CD4-positive, alpha-beta T cell treated with Interleukin-10 for 1 hour (primary cell): ENCODE results near the gene NDUFS3.
A peak's percentile ranks its signal among the peaks of the same experiment; 100 is the strongest.

Experiments
- DNase-seq: peaks from one replicate; pipeline ENCODE4 v3.0.0-alpha.2; 2020

Gene NDUFS3

DNA sequence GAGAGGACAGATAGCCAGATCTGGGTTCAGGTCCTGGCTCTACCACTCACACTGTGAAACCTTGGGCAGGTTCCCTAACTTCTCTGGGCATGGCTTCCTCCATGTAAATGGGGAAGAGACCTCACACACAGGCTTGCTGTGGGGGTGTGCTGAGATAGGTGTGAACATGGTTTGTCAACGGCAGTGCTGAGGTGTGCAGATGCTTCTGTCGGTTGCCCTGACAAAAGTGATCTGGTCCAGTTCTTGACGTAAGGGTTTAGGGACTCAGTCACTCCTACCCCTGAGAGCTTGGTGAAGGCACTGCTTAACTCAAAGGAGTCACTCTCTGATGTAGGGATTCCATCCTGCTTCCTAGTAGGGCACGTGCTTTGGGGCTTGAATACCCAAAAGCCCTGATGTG is 13.4 kb downstream of the NDUFS3 start:
- DNase-seq, result no peak

DNA sequence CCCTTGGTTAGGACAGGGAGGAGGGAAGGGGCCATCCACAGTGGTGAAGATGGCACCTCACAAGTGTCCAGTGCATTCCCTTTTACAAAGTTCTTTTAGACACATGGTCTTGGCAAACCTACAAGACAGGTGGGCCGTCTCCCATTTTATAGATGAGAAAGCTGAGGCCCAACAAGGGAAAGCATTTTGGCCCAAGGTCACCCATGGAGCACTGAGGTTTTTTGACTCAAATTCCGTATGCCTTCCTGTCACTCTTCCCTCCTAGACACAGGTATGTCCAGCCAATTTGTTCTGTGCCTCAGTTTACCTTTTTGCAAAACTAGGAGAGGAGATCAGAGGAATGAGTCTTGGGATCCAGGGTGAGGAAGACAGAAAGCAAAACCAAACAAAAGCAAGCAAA is 14.1 kb downstream of the NDUFS3 start:
- DNase-seq, result no peak

DNA sequence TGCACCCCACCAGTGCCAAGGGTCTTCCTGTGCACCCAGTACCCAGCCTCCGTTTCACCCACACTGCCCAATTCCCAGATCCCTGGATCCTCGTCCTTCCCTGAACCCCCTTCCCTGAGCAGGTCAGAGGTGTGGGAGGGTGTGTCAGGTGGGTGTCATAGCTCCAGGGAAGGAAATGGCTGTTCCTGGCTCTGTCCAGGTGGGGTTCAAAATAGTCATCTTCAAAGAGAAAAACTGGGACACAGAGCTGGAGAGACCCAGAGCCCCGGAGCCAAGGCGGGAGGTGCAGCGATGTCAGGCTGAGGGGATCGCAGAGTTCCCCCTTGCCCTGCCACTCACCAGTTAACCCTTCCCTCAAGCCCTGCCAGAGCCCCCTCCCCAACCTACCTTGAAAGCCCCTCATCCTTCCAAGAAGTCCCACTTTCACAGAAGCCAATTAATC is 14.6 kb downstream of the NDUFS3 start:
- DNase-seq, result no peak

DNA sequence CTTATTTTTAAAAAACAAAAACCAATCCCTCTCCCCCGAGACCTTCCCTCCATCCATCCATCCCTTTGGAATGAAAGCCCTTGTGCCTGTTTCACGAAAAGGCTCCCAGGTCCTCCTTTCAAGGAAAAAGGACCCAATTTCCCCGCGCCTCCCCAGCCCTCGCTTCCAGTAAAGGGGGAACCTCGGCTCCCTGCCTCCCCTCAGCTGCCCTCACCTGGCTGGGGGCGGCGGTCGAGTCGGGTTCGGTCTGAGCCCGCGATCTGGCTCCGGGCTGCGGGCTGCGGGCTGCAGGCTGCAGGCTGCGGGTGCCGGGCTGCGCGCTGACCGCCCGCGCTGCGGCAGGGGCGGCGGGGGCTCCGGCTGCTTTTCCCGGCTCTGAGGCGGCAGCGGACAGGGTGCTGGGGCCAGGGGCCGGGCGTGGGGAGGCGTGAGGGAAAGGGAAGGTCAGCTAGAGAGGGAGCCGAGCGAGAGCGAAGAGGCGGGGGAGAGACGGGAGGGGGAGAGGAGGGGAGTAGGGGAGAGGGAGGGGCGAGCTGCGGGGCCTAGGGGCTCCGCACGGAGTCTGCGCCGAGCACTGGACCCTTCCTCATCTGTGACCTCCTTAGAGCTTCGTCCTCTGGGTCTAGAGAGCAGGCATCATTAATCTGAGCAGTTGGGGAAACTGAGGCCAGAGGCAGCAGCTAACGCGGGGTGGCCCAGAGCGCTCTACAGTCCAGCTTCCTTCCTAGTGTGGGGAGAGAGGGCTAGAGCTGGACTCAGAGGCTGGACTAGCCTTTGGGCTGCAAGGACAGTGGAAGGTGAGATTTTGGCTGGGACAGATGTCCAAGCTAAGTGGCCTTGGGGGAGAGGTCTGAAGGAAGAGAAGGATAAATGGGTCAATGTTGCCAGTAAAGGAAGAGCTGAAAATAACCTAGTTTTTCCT is 15.3 kb downstream of the NDUFS3 start, which contains the start of gene C1QTNF4:
C1QTNF4 (minus strand) TSS at position 478 of the 922 bp plus-strand sequence. CDS start 3,601 bp downstream, outside the sequence.
- no peak for DNase-seq

DNA sequence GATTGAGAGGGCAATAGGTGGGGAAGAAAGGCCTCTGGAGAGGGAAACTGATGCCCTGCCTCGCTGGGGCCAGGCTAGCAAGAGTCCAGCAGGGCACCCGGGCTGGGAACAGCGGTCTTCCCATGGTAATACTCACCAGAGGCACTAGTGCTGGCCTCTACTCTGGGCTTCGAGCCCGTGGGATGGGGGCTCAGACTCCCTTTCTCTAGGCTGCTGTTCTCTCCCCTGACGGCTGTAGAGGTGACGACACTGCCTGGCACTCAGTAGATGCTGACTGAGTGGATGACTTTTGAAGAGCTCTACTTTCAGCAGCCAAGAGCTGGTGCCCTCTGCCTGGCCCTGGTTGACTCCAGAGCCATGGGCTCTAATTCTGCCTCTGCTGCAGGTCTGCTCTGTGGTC is 16.2 kb downstream of the NDUFS3 start:
- DNase-seq, result no peak

DNA sequence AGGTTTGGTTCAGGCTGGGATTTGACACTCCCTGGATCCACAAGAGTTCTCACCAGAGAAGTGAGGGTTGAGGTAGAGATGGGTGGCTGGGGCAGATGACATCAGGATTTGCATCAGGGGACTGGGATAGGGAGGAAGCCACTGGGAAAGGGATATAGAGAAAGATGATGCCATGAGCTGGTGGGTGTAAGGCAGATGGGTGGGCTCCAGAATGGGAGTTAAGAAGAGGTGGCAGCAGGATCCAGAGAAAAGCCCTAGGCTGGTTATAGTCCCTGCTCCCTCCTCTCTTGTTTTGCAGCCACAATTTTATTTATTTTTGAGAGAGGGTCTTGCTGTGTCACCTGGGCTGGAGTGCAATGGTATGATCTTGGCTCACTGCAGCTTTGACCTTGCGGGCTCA is 17.1 kb downstream of the NDUFS3 start:
- no peak for DNase-seq

DNA sequence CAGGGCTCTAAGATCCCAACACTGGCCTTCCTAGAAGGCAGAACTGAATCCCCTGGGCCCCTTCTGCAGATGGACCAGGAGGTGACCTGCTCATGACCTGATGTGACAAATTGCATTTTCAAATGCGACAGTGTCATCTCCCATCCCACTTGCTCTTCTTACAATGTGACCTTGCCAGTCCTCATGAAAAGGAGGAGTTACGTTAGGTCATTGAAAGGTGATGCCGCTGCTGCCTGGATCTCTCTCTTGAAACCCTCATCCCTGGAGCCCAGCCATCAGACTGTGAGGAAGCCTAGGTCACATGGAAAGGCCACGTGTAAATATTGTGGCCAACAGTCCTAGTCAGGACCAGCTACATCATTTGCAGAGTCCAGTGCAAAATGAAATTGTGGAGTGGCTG is 21.0 kb downstream of the NDUFS3 start:
- no peak for DNase-seq

DNA sequence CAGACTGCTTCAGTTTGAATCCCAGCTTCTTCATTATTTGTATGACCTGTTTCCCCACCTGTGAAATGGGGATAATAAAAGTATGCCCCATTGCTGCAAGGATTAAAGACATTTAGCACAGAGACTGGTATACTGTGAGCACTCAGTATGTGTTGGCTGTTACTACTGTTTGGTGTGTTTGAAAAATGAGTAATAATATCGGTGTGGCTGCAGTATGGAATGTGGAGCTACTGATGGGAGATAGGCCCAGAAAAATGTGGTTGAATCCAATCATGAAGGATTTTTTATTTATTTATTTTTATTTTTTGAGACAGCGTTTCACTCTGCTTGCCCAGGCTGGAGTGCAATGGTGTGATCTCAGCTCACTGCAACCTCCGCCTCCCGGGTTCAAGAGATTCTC is 24.4 kb downstream of the NDUFS3 start:
- DNase-seq, result no peak

DNA sequence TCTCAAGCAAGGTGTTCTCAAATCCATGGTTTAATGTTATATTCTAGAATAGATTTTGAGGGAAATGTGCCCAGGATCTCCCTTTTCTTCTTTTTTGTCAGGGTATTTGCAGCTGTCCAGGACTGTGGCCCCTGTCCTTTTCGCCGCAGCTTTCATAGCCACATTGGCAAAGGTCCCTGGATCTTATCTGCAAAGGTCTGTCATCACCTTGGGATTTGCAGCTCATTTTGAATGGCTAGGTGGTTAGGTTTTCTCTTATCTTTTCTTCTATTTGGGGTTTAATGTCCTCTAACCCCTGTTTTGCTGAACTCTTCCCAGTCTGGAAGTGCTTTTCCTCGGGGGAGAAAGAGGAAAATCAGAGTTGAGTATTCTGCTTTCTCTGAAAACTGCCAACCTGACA is 27.0 kb downstream of the NDUFS3 start:
- DNase-seq, result no peak

DNA sequence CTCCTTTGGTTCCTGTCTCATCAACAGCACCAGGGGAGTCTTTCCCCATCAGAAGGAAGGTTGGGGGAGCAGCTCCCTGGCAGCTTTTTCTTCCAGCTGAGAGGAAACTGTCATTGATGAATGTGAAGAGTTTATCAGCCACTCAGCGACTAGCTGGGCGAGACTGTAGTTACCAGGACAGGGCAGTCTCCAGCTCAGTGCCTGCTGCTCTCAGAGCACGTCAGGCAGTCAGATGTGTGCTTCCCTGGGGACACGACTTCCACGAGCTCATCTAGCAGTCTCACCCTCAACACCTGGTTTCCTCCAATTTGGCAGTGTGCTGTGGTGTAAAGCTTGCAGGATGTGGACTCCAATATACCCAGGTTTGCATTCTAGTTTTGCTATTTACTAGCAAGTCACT is 27.9 kb downstream of the NDUFS3 start:
- DNase-seq, result no peak

DNA sequence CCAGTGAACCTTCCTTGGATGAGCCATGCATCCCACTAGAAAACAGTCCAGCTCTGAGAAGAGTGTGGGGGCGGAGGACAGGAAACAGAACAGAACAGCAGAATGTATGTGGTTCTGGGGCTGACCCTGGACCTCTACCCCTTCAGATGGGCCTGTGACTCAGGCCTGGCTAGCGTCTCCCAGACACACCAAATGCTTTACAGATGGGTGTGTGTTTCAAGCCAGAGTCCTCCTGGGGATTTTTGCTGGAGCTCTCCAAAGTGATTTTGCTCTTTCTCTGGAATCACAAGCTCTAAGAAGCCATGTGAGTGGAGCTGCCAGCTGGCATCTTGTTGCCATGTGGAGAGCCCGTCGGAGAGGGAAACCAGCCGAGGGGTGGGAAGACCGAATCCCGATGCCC is 28.5 kb downstream of the NDUFS3 start:
- DNase-seq, result no peak

DNA sequence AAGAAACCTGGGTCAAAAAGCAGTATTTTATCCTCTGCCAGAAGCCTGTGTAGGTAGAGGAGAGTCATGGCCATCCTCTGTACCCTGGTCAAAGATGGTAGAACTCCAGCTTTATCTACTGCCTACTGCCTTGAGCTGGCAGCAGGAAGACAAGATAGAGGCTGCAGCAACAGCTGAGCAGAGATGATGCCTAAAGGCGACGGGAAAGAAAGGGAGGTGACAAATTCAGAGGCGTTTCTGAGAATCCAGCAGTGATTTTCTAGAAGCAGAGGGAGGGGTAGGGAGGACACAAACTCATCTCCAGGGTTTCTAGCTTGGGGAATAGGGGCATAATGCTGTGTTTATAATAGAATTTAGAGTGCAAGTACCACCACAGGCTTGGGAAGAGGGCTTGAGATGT is 30.8 kb downstream of the NDUFS3 start:
- no peak for DNase-seq

DNA sequence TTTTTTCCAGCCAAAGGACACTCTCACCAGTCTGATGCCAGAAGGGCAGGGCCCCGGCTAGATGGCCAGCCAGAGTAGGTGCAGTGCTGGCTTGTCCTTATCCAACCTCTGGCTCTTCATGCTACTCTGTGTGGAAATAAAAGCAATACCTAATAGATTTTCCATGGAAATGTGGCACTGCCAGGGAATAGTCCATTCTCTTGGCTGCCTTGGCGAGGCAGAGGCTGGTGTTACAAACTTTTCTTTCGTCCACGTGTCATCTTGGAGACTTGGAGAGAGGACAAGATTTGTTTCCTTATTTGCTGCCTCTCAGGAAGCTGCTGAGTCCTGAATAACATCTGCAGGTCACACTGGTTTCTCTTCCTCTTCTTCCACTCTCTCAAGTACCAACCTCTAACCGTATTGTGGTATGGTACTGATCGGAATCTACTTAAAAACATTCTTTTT is 32.5 kb downstream of the NDUFS3 start:
- no peak for DNase-seq

DNA sequence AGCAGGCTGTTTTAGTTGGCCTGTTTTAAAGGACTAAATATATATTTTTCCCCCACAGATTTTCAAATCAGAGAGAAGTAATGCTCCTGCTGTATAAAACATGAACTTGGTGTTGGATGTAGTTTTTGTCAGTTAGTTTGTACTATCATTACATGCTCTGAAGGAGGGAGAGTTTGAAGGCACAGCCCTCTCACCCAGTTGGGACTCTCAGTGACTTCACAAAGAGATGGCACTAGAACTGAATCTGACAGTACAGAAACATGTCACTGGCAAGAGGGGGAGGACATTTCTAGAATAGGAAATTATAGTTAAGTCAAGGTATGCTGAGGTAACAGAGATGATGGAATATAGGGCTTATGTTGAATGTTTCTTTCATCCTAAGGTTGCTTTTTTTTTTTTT is 36.4 kb downstream of the NDUFS3 start:
- DNase-seq, result no peak

DNA sequence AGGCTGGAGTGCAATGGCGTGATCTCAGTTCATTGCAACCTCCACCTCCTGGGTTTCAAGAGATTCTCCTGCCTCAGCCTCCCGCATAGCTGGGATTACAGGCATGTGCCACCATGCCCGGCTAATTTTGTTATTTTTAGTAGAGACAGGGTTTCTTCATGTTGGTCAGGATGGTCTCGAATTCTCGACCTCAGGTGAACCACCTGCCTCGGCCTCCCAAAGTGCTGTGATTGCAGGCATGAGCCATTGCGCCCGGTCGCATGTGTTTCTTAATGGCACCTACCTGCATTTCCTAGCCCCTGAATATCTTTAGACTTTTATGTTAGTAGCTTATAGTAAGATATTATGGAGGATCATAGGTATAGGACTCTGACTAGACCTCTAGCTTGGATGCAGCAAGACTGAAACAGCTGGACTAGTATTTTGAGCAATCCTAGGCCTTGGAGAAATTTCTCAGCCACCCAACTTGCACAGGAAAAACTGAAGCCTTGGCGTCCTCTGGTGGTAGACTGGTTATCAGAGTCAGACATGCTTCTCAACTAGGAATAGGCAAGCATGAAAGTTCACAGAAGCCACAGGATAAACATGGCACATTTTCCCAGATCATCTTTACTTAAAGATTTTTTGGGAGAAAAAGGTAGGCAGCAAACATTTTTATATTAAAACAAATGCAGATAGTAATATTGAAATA is 38.0 kb downstream of the NDUFS3 start:
- peak; percentile 5 for DNase-seq

DNA sequence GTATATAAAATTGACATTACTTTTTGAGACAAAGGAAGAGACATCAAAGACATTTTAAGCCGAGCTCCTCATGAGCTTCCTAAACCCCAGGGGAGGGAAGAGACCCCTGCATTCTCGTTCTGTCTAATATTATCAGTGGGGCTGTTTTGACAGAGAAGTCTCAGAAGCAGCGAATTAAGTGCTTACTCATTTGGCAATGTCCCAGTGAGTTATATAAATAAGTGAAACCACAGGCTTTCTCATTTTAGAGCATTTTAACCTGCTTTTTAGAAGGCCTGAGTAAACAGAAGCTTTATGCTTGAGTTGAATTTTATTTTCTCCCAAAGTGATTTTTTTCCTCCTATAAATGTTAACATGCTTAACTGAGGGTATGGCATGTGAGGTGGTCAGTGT is 38.5 kb downstream of the NDUFS3 start:
- DNase-seq, result no peak

DNA sequence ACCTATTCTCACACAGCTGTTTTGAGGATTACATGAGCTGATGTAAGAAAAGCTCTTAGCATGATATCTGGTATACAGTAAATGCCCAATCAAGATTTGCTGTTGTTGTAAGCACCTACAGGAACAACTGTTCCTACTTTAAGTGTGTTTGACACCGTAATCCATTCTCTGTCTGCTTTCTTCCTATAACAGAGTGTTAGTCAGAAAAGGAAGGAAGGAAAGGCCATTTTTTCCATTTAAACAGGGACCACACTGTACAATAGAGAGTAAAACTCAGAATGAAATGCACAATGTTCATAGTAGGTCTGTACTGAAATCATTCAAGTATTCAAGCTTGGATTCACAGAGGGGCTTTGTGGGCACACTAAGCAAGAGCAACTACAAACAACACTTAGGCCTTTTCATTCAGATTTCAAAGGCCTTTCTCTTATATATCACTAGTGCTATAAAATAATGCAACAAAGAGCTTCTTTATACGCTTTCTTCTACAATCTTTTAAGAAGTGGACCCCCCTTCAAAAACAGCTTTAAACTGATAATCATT is 42.0 kb downstream of the NDUFS3 start:
- DNase-seq, result no peak

DNA sequence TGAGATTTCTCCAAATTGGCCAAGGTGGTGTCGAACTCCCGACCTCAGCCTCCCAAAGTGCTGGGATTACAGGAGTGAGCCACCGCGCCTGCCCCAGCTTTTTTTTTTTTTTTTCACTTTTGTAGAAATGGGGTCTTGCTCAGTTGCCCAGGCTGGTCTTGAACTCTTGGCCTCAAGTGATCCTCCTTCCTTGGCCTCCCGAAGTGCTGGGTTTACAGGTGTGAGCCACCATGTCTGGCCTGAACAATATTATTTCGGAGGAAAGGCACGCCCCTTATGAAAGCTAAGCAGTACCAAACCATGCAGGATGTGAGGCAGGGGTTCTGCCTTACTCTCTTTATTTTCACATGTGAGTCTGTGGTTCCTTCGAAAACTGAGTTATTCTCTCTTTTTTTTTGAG is 47.4 kb downstream of the NDUFS3 start:
- no peak for DNase-seq

DNA sequence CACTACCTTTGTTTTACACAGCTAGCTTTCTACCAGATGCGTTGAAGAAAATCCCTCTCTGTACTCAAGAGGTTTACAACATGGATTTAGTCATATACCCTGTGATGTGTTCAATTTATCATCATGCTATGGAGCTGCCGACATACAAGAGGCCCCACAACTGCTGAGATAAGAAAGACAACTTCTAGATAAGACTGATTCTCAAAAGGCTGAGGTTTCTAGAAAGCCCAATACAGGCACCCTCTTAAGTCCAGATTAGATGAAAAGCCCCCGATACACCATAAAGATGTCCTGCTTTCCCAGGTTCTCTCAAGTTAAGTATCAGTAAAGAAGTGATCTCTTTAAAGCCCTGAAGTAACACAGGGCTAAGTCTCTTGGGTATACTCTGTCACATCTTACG is 49.2 kb downstream of the NDUFS3 start:
- no peak for DNase-seq

DNA sequence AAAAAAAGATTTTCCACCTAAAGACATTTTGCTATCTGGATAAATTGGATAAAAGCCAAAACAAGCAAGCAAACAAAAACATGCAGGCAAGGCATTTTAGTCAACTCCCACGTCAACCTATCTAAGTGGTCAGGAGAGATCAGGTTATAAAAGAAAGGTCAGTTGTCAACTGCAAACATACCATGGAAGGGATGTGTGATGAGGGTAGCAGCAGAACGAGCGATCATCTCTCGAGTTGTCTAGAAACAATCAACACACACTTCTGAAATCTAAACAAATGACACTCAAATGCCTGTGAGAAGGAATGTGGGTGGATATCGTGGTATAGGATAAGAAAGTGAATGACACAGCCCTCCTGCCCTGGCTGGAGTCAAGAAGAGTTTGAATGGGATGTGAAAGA is 52.6 kb downstream of the NDUFS3 start:
- no peak for DNase-seq
